CD4-positive, alpha-beta T cell treated with Interferon alpha-2 for 1 hour (primary cell): ENCODE data around the gene AKT1S1.

Source experiments
- DNase-seq, 2 donors: peaks; one replicate each; pipeline ENCODE4 v3.0.0-alpha.2; 2020 to 2022

AKT1S1 gene

GRCh38 chr19:49852631-49853126, 24.5 kb downstream of the AKT1S1 start:
- no peak for DNase-seq

- peak in 1 of 2 donors; percentile 47 for DNase-seq
Measured at GRCh38 chr19:49851456-49852259, 25.5 kb downstream of the AKT1S1 start.

- peak; percentile 89 to 92 for DNase-seq
Measured at GRCh38 chr19:49850487-49851342, 26.4 kb downstream of the AKT1S1 start, which contains the start of gene PTOV1. TSS of gene PTOV1 (plus strand) at chr19:49851159.

- DNase-seq, result no peak
Measured at GRCh38 chr19:49850221-49850486, 27.0 kb downstream of the AKT1S1 start.

GRCh38 chr19:49849433-49850220, 27.5 kb downstream of the AKT1S1 start:
- DNase-seq, result no peak

- no peak for DNase-seq
Measured at GRCh38 chr19:49848938-49849337, 28.2 kb downstream of the AKT1S1 start.

GRCh38 chr19:49847731-49848696, 29.1 kb downstream of the AKT1S1 start:
- DNase-seq, result peak in 1 of 2 donors; percentile 51

- no peak for DNase-seq
Measured at GRCh38 chr19:49846408-49846807, 30.7 kb downstream of the AKT1S1 start.

GRCh38 chr19:49845414-49845813, 31.7 kb downstream of the AKT1S1 start:
- no peak for DNase-seq

GRCh38 chr19:49844138-49845095, 32.7 kb downstream of the AKT1S1 start:
- no peak for DNase-seq

- DNase-seq, result peak in 1 of 2 donors; percentile 40
Measured at GRCh38 chr19:49843265-49843664, 33.9 kb downstream of the AKT1S1 start.

- DNase-seq, result no peak
Measured at GRCh38 chr19:49840736-49841249, 36.4 kb downstream of the AKT1S1 start.

- no peak for DNase-seq
Measured at GRCh38 chr19:49840321-49840720, 36.8 kb downstream of the AKT1S1 start.

GRCh38 chr19:49839713-49840112, 37.4 kb downstream of the AKT1S1 start:
- no peak for DNase-seq

- DNase-seq, result no peak
Measured at GRCh38 chr19:49838885-49839588, 38.1 kb downstream of the AKT1S1 start.

- no peak for DNase-seq
Measured at GRCh38 chr19:49837425-49837824, 39.7 kb downstream of the AKT1S1 start.

- no peak for DNase-seq
Measured at GRCh38 chr19:49837009-49837310, 40.2 kb downstream of the AKT1S1 start.

- DNase-seq, result no peak
Measured at GRCh38 chr19:49836176-49837008, 40.8 kb downstream of the AKT1S1 start.

GRCh38 chr19:49835562-49835961, 41.6 kb downstream of the AKT1S1 start:
- no peak for DNase-seq
